NB4 (cell line): Measurements from ENCODE around the gene PCSK6.
"Not testable (repeated sequence)": the region's sequence is repeated elsewhere in the genome, so short reads cannot be mapped to it uniquely, and the experiment has no call there.

Source experiments
- DNase-seq: peaks from one replicate; pipeline ENCODE4 v3.0.0; 2010; ENCODE audit warnings: low read depth
- H3K4me3 ChIP-seq: one replicate; pipeline ENCODE4 v1.5.1; 2011; ENCODE audit warnings: mild to moderate bottlenecking, low read depth, low read length, moderate library complexity
- CTCF ChIP-seq: IDR thresholded peaks from one replicate; pipeline ENCODE4 v1.5.1; 2012; ENCODE audit warnings: low read depth, low read length
- MAX ChIP-seq: IDR thresholded peaks from 2 replicates; pipeline ENCODE4 v1.6.1; 2011; ENCODE audit warnings: low read depth, low read length
- MYC ChIP-seq: IDR thresholded peaks from 2 replicates; pipeline ENCODE4 v1.6.1; 2011; ENCODE audit warnings: low read depth, low read length
- POLR2A ChIP-seq: IDR thresholded peaks from 2 replicates; pipeline ENCODE4 v1.6.1; 2011; ENCODE audit warnings: mild to moderate bottlenecking; ENCODE audit not compliant: insufficient read length; ENCODE audit errors: extremely low read depth

The PCSK6 gene

GRCh38 chr15:101455291-101456025 is 34.0 kb downstream of the PCSK6 start:
- peak; percentile 86 for DNase-seq
- H3K4me3 ChIP-seq, result no peak overlapping the region
- TF ChIP-seq MAX, result peak; percentile 45
- no peak for TF ChIP-seq MYC

GRCh38 chr15:101454781-101455180 is 34.7 kb downstream of the PCSK6 start:
- not testable (repeated sequence) for DNase-seq, H3K4me3 ChIP-seq

- no peak for DNase-seq
- no peak overlapping the region for H3K4me3 ChIP-seq
- no peak for TF ChIP-seq POLR2A
- no peak for TF ChIP-seq MAX
- TF ChIP-seq MYC, result no peak
- TF ChIP-seq CTCF, result no peak
Measured at GRCh38 chr15:101454365-101454764, 35.1 kb downstream of the PCSK6 start.

GRCh38 chr15:101453123-101454120 is 36.1 kb downstream of the PCSK6 start:
- DNase-seq, result no peak
- no peak overlapping the region for H3K4me3 ChIP-seq
- no peak for TF ChIP-seq POLR2A
- no peak for TF ChIP-seq CTCF
- no peak for TF ChIP-seq MYC
- no peak for TF ChIP-seq MAX

GRCh38 chr15:101452572-101452971 is 36.9 kb downstream of the PCSK6 start:
- H3K4me3 ChIP-seq, result no peak overlapping the region
- DNase-seq, result no peak
- TF ChIP-seq POLR2A (no peak), MYC (no peak)

- no peak overlapping the region for H3K4me3 ChIP-seq
- peak; percentile 23 for DNase-seq
Measured at GRCh38 chr15:101451846-101452245, 37.7 kb downstream of the PCSK6 start.

GRCh38 chr15:101451266-101451799 is 38.2 kb downstream of the PCSK6 start:
- no peak overlapping the region for H3K4me3 ChIP-seq
- no peak for TF ChIP-seq POLR2A
- no peak for TF ChIP-seq CTCF
- no peak for TF ChIP-seq MAX
- no peak for TF ChIP-seq MYC
- peak; percentile 84 for DNase-seq

More at GRCh38 chr15:101451846-101452245, 37.7 kb downstream of the PCSK6 start:
- no peak for TF ChIP-seq MAX
